AG04449 (cell line): Measurements from ENCODE around the gene IFI44L.

Experiments
- CTCF ChIA-PET: fragments of 350-600 bp; formaldehyde crosslinking; extraction: SDS; loops from one replicate; lab custom pipeline; 2021; ENCODE audit warnings: antibody characterized with exemption; lab: Yijun Ruan, JAX
- POLR2A ChIA-PET: fragments of 400-600, 350-600 bp; formaldehyde crosslinking; extraction: SDS; loops from one replicate; lab custom pipeline; 2020; ENCODE audit warnings: antibody characterized with exemption, inconsistent platforms; lab: Yijun Ruan, JAX
- DNase-seq: peaks from one replicate; pipeline ENCODE4 v3.0.0-alpha.2; 2010; ENCODE audit warnings: low read depth, low spot score
- H3K4me3 ChIP-seq: 2 replicates; pipeline ENCODE4 v1.5.1; 2011; ENCODE audit warnings: low read depth, mild to moderate bottlenecking, control low read depth, low read length
- TF ChIP-seq, protein P1 (sequence below): IDR thresholded peaks from one replicate; pipeline ENCODE4 v1.5.1; 2011; ENCODE audit warnings: mild to moderate bottlenecking, moderate library complexity, low read length, control low read depth, inconsistent platforms; ENCODE audit not compliant: insufficient read depth; ENCODE audit errors: missing control alignments

Gene IFI44L

DNA sequence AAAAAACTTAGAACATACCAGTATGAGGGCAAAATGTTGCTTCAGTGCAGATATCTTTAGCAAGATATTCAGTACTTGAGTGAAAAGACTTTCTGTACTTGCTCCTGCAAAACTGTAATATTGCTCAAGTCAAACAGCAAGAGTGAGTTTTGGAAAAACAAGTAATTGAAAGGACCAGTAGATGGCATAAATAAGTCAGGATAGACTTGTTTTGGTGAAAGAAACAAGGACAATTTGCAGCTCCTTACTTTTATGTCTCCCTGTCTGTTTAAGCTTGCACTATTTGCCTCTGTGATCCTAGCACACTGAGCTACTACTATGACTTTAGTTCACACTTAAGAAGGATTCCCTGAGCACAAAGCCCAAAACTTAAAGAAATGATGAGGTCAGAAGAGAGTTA, 68.4 kb downstream of the IFI44L start:
- CTCF ChIA-PET, result interaction anchor here (0.6 to 2.1 kb wide), 15 partner anchors 13 to 665 kb away, joined by 3 to 9 read pairs (median 3); no protein-coding TSS in a partner anchor
- DNase-seq, result peak; percentile 40
- POLR2A ChIA-PET, result no interaction called here
- TF ChIP-seq, protein P1, sequence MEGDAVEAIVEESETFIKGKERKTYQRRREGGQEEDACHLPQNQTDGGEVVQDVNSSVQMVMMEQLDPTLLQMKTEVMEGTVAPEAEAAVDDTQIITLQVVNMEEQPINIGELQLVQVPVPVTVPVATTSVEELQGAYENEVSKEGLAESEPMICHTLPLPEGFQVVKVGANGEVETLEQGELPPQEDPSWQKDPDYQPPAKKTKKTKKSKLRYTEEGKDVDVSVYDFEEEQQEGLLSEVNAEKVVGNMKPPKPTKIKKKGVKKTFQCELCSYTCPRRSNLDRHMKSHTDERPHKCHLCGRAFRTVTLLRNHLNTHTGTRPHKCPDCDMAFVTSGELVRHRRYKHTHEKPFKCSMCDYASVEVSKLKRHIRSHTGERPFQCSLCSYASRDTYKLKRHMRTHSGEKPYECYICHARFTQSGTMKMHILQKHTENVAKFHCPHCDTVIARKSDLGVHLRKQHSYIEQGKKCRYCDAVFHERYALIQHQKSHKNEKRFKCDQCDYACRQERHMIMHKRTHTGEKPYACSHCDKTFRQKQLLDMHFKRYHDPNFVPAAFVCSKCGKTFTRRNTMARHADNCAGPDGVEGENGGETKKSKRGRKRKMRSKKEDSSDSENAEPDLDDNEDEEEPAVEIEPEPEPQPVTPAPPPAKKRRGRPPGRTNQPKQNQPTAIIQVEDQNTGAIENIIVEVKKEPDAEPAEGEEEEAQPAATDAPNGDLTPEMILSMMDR, result peak; percentile 30
- no peak overlapping the region for H3K4me3 ChIP-seq

DNA sequence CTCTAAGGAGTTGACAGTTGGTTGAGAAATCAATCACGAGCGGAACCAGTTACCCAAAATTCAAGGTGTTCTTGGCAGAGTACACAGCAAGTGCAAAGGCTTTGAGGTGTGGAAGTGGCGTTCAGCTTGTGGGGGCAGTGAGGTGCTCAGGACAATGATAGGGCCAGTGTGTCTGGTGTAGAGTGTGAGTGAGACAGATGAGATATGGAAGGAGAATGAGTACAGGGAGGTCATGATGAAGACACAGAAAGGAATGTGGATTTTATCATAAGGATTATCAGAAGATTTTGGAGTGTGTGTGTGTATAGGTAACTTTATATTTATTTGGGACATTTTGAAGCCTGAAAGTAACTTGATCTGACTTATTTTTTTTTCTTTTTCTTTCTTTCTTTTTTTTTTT, 70.3 kb downstream of the IFI44L start:
- TF ChIP-seq, protein P1, result no peak
- H3K4me3 ChIP-seq, result no peak overlapping the region
- POLR2A ChIA-PET, result no interaction called here
- CTCF ChIA-PET, result interaction anchor here (1.3 kb wide), 1 partner anchor 147 kb away, joined by 3 read pairs; no protein-coding TSS in a partner anchor
- no peak for DNase-seq

DNA sequence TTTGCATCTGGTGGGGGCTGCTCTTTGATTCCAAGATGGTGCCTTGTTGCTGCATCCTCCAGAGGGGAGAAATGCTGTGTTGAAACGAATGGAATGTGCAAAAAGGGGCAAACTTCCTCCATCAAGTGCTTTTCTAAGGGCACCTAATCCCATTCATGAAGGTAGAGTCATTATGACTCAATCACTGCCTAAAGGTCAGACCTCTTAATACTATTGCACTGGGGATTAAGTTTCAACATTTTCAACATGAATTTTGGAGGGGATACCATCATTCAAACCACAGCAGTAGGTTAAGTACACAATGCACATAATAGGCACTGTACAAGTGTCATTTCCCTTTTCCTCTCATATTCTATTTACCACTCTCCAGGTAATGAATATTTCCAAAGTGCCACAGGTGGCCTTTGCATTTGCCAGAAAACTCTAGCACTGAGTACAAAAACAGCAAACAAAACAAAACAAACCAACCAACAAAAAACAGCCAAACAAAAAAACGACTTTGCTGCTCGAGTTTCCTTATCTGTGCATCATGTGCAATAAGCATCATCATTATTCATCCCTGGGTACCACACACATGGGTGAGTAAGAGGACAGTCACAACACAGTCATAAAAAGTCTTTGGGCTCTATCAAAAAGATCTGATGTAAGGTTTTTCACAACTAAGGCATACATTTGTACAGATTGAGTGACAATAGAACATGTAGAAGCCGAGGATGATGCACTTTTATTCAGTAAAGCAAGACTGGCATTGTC, 71.9 kb downstream of the IFI44L start:
- TF ChIP-seq, protein P1, result no peak
- POLR2A ChIA-PET, result no interaction called here
- CTCF ChIA-PET, result no interaction called here
- no peak for DNase-seq
- no peak overlapping the region for H3K4me3 ChIP-seq
